DOHH2 (cell line): Measurements from ENCODE around the gene CERS6.

ENCODE experiments used
- H3F3A ChIP-seq: fragments of 200-600 bp; sonication (generic), shearing (Covaris generic); 2 replicates; pipeline ENCODE4 v1.6.0; 2016; ENCODE audit warnings: antibody characterized with exemption, mild to moderate bottlenecking; ENCODE audit not compliant: control insufficient read depth, insufficient read depth
- H3K27ac ChIP-seq: fragments of 200-600 bp; sonication (generic); 2 replicates; pipeline ENCODE4 v1.5.1; 2014; ENCODE audit warnings: low read depth, mild to moderate bottlenecking, low read length, moderate library complexity
- H3K27me3 ChIP-seq: fragments of 200-600 bp; sonication (generic); 2 replicates; pipeline ENCODE4 v1.6.1; 2014; ENCODE audit warnings: mild to moderate bottlenecking, low read length, mixed read lengths; ENCODE audit not compliant: control insufficient read depth
- H3K36me3 ChIP-seq: fragments of 200-600 bp; sonication (generic); 2 replicates; pipeline ENCODE4 v1.6.1; 2014; ENCODE audit warnings: mild to moderate bottlenecking, low read length, moderate library complexity, mixed read lengths; ENCODE audit not compliant: control insufficient read depth
- H3K4me1 ChIP-seq: fragments of 200-600 bp; sonication (generic); 2 replicates; pipeline ENCODE4 v1.6.1; 2014; ENCODE audit warnings: mild to moderate bottlenecking, low read length, mixed read lengths; ENCODE audit not compliant: control insufficient read depth
- H3K4me2 ChIP-seq: fragments of 200-600 bp; sonication (generic); 2 replicates; pipeline ENCODE4 v1.6.0; 2014; ENCODE audit warnings: mild to moderate bottlenecking, low read length, moderate library complexity
- H3K4me3 ChIP-seq: fragments of 200-600 bp; sonication (generic); 2 replicates; pipeline ENCODE4 v1.5.1; 2014; ENCODE audit warnings: mild to moderate bottlenecking, low read length, mixed read lengths
- H3K79me2 ChIP-seq: fragments of 200-600 bp; sonication (generic); 2 replicates; pipeline ENCODE4 v1.6.1; 2014; ENCODE audit warnings: mild to moderate bottlenecking, low read length, mixed read lengths; ENCODE audit not compliant: control insufficient read depth
- H3K9me2 ChIP-seq: fragments of 200-600 bp; sonication (generic); replicated peaks from 2 replicates; pipeline ENCODE4 v1.6.1; 2014; ENCODE audit warnings: mild to moderate bottlenecking, low read length, mixed read lengths; ENCODE audit not compliant: control insufficient read depth
- H3K9me3 ChIP-seq: fragments of 200-600 bp; sonication (generic); 2 replicates; pipeline ENCODE4 v1.6.1; 2014; ENCODE audit warnings: antibody characterized with exemption, low read length, mixed read lengths; ENCODE audit not compliant: control insufficient read depth, insufficient read depth
- H4K20me1 ChIP-seq: fragments of 200-600 bp; sonication (generic); 2 replicates; pipeline ENCODE4 v1.6.0; 2014; ENCODE audit warnings: low read depth, mild to moderate bottlenecking, antibody characterized with exemption, low read length, moderate library complexity; ENCODE audit not compliant: control insufficient read depth, insufficient read depth
- CTCF ChIP-seq: fragments of 200-600 bp; sonication (generic); IDR thresholded peaks from one replicate; pipeline ENCODE4 v1.5.1; 2014; ENCODE audit warnings: antibody characterized with exemption, mild to moderate bottlenecking, low read depth, low read length; ENCODE audit not compliant: poor library complexity, severe bottlenecking
- EZH2phosphoT487 ChIP-seq: fragments of 200-600 bp; sonication (generic); IDR thresholded peaks from 2 replicates; pipeline ENCODE4 v1.6.1; 2017; ENCODE audit warnings: borderline replicate concordance, mild to moderate bottlenecking, antibody characterized with exemption, low read length, moderate library complexity, mixed read lengths

CERS6 gene

GRCh38 chr2:168471163-168471475 lies 15.0 kb downstream of the CERS6 start:
- H3K4me3 ChIP-seq, result no peak overlapping the region

GRCh38 chr2:168475636-168476035 lies 19.6 kb downstream of the CERS6 start:
- no peaks in the 10 kb centered on the region for H3K79me2 ChIP-seq
- H4K20me1 ChIP-seq, result no peaks in the 10 kb centered on the region
- no peak overlapping the region for H3K4me3 ChIP-seq
- H3K9me2 ChIP-seq, result no peaks in the 10 kb centered on the region
- H3K27me3 ChIP-seq, result no peaks in the 10 kb centered on the region; the same call in 1 of the 2 replicates
- no peaks in the 10 kb centered on the region for H3K9me3 ChIP-seq
- no peak overlapping the region for H3K27ac ChIP-seq
- no peak for TF ChIP-seq EZH2phosphoT487
- no peak for TF ChIP-seq CTCF
- no peaks in the 10 kb centered on the region for H3F3A ChIP-seq
- no peaks in the 10 kb centered on the region for H3K36me3 ChIP-seq
- H3K4me2 ChIP-seq, result no peak overlapping the region
- no peaks in the 10 kb centered on the region for H3K4me1 ChIP-seq

More at GRCh38 chr2:168471163-168471475, 15.0 kb downstream of the CERS6 start:
- no peak overlapping the region for H3K4me2 ChIP-seq
- no peaks in the 10 kb centered on the region for H3K4me1 ChIP-seq
- H3K36me3 ChIP-seq, result no peaks in the 10 kb centered on the region
- H3K79me2 ChIP-seq, result no peaks in the 10 kb centered on the region
- TF ChIP-seq EZH2phosphoT487, result no peak
- no peak for TF ChIP-seq CTCF
- H3K27me3 ChIP-seq, result no peaks in the 10 kb centered on the region; the same call in none of the 2 replicates
- H3F3A ChIP-seq, result no peaks in the 10 kb centered on the region
- H3K27ac ChIP-seq, result no peak overlapping the region
- no peaks in the 10 kb centered on the region for H3K9me3 ChIP-seq
- no peaks in the 10 kb centered on the region for H4K20me1 ChIP-seq
- H3K9me2 ChIP-seq, result no peaks in the 10 kb centered on the region

GRCh38 chr2:168478206-168478605 lies 22.1 kb downstream of the CERS6 start:
- Histone ChIP-seq H3K27me3 (no peaks in the 10 kb centered on the region), H3K36me3 (no peaks in the 10 kb centered on the region), H3K9me3 (no peaks in the 10 kb centered on the region), H3K27ac (no peak overlapping the region), H3F3A (no peaks in the 10 kb centered on the region), H3K4me1 (no peaks in the 10 kb centered on the region), H3K79me2 (no peaks in the 10 kb centered on the region), H3K4me3 (no peak overlapping the region), H3K4me2 (no peak overlapping the region), H4K20me1 (no peaks in the 10 kb centered on the region), H3K9me2 (no peaks in the 10 kb centered on the region)
- TF ChIP-seq CTCF (no peak), EZH2phosphoT487 (no peak)

GRCh38 chr2:168480356-168480755 lies 24.3 kb downstream of the CERS6 start:
- Histone ChIP-seq H3K27me3 (no peaks in the 10 kb centered on the region), H3F3A (no peaks in the 10 kb centered on the region), H3K4me1 (no peaks in the 10 kb centered on the region), H4K20me1 (no peaks in the 10 kb centered on the region), H3K4me2 (no peak overlapping the region), H3K9me3 (no peaks in the 10 kb centered on the region), H3K36me3 (no peaks in the 10 kb centered on the region), H3K4me3 (no peak overlapping the region), H3K79me2 (no peaks in the 10 kb centered on the region), H3K9me2 (no peaks in the 10 kb centered on the region), H3K27ac (no peak overlapping the region)
- no peak for TF ChIP-seq CTCF
- TF ChIP-seq EZH2phosphoT487, result no peak
